ENCODE measurements around the gene PLCB4.

Gene PLCB4

DNA sequence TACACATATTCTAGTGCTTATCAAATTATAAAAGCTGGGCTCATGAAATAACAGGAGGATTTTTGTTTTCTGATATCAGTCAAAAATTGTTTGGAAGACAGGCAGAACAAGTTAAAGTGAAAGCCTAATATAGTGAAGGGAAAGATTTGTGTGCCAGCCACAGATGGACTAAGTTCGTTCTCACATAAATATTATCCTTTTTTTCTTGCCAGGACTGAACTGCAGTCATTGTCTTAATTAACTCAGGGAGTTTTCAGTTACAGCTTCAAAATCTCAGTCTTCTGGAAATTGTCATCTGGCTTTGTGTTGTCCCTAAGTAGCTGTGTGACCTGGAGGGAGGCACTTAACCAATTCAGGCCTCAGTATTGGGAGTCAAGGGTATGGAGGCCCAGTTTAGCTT lies 40.7 kb downstream of the PLCB4 start:
- no peak for FAIRE-seq

- no peak for FAIRE-seq
These were observed 41.5 kb downstream of the PLCB4 start for GRCh38 chr20:9110365-9110764.

DNA sequence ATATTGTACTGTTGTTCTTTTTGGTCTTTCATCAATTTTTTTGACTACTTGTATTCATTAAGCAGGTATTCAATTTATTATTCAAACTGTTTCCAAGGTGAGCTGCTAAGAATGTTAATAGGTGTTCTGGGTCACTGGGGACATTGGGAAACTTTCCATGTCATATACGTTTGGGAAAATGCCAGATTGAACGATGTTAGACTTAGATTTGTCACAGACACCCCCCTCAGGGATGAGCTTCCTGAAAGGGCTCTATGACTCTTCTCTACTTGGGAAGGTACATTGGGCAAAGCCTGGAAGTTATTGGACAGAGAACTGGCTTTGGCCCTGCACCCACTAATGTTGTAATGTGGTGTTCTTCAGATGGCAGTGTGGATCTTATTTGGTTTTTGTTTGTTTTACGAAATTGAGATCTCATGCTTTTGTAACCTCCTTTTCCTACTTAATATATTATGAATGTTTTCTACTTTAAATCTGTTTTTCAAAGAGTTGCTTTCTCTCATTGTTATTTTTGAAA lies 42.1 kb downstream of the PLCB4 start:
- no peak for FAIRE-seq

- no peak for FAIRE-seq
These were observed 43.9 kb downstream of the PLCB4 start for GRCh38 chr20:9112541-9113515.

DNA sequence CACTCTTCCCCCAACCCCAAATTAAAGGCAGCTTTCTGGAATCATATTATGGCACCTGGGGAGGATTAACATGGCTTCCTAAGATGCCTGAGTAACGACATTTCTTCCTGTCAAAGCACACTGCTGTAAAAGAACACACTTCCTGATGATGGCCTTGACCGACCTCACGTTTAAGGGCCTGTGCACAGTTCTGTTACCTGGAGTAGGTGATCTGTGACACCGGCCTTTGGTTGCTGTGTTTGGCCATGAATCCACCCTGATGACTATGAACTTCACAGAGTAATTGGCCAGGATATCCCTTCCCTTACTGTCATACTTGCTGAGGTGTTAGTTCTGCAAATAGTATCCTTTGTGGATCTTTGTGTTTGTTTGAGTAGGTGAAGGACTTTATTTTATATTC lies 45.8 kb downstream of the PLCB4 start:
- FAIRE-seq: no peak

DNA sequence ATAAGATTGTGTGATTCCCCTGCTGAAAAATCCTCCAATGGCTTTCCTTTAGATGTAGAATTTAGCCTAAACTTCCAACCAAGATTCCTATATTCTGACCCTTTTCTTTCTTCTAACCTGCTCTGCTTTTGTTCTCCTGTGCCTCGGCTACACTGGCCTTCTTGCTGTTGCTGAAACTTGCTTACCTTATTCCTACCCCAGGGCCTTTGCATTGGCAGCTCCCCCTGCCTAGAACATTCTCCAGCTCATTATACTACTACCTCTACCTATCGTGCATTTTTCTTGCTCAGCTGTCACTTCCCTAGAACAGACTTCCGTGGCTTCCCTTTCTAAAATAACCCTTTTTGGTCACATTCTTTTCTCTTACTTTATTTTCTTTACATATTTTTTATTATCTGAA lies 48.7 kb downstream of the PLCB4 start:
- FAIRE-seq: no peak

DNA sequence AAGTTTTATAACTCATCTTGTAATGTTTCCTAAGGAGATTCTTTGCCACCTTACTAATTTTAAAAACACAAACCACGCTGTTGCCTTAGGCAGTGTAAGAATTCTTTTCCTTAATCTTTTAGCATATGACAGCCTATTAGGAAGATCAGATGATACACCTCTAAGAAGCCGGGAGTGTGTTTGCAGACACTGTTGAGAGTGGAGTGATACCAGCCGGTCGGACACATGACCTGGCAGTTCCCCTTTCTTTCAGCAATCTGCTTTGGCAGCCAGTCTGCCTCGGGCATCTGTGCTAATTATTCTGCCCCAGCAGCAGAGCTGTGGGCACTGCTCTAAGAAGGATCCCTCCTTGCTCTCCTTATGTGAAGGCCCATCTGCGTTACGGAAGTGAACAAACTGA lies 50.9 kb downstream of the PLCB4 start:
- FAIRE-seq: no peak

GRCh38 chr20:9121211-9121610 lies 52.3 kb downstream of the PLCB4 start:
- FAIRE-seq: no peak

GRCh38 chr20:9122571-9122970 lies 53.7 kb downstream of the PLCB4 start:
- no peak for FAIRE-seq

DNA sequence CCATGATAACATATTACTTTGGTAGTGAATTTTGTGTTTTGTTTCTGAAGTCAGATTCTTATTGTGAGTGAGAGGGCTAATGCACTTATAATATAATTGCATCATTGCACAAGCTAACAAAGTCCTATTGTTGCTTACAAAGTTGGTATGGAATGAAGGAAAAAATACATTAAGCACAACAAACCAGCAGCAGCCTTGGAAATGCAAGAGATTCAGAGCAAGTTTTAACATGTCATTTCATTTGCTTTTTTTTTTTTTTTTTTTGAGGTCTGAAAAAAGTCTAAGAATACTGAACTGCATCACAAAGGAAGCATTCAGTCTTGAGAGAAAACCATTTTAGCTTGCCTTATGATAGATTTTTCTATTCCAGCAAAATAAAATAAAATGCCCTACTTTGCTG lies 57.6 kb downstream of the PLCB4 start:
- no peak for FAIRE-seq

DNA sequence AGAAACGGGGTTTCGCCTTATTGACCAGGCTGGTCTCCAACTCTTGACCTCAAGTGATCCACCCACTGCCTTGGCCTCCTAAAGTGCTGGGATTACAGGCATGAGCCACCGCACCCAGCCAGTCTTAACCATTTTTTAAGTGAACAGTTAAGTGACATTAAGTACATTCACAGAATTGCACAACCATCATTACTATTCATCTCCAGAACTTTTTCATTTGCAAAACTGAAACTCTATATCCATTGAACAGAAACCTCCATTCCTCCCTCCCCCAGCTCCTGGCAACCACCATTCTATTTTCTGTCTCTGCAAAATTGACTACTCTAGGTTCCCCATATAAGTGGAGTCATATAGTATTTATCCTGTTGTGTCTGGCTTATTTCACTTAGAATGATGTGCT lies 59.7 kb downstream of the PLCB4 start:
- no peak for FAIRE-seq

DNA sequence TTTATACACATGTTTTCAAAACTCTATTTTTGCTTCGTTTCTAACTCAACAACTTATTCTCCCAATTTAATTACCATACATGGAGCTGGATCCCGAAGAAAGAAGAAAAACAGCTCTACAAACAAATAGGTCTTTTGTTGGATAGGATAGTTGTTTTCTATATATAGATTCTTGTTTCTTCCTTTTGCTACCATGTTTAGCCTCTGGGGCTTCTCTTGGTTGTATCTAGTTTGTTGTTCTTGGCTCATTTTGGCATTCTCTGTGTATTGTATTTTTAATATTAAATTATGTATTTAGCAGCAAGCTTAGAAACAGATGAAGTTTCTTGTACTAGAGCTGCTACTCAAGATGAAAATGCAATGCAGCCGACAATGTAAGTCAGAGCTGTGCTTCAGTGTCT lies 60.9 kb downstream of the PLCB4 start:
- no peak for FAIRE-seq

GRCh38 chr20:9130521-9130920 lies 61.6 kb downstream of the PLCB4 start:
- FAIRE-seq: no peak

DNA sequence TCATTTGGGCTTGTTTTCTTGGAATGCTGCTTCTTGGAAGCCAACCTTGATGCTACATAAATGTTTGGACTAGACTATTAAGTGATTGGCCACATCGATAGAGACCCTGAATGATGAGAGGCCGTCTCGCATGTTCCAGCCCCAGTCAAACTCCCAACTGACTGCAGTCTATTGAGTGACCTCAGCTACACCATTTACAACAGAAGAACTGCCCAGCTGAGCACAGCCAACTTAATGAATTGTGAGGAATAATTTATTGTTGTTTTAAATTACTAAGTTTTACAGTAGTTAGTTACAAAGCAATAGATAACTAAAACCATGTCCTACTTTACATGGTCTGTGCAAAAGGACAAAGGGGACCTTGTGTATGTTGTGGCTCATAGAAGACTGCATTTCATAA lies 63.0 kb downstream of the PLCB4 start:
- no peak for FAIRE-seq

DNA sequence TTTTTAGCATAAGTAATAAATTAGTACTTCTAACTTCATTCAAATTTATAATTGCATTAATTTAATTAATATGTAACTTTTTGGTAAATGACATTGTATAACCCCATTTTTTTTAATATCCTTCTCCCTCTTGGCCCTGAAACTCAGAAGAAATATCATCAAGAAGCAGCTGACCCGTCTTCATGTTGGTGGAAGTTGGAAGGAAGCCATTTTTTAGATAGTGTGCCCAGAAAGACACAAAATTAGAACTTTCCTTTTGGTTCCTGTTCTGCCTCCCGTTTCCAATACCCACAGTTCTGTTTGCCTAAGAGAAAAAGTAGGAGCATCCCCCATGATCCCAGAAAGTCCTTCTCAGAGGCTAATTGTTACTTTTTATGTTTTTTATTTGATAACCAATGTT lies 65.5 kb downstream of the PLCB4 start:
- FAIRE-seq: no peak

DNA sequence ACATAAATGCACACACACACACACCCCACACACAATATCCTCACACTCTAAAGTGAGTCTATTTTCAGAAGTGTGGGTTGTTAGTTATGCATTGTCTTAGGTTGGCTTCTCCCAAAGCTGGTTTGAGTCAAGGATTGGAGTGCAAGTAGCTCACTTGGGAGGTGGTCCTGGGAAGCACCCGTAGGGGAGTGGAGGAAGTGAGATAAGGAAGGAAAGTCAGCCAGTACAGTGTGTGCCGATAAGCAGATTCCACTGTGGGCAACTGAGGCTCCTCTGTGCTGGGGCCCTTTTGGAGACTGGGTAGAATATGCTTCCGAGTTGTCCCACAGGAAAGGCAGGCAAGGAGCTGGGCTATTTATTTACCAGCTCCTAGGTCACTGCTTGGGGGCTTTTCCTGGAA lies 67.2 kb downstream of the PLCB4 start:
- FAIRE-seq: no peak

DNA sequence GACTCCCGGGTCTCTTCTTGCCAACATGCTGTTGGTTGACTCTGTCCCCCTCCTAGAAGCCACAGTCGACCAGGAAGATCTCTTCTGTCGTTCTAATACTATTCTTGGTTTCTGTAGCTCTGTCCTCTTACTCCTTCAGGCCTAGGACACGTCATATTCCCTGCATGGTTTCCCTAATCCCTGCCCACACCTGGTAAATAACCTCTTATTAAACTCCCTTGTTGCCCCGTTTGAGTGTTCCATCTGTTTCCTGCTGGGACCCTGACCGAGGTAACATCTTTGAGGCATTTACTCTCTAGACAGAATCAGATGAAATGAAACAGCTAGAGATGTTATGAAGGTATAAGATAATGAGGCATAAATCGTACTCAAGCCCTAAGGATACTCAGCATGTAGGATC lies 68.1 kb downstream of the PLCB4 start:
- no peak for FAIRE-seq

GRCh38 chr20:9139106-9139833 lies 70.4 kb downstream of the PLCB4 start:
- FAIRE-seq: no peak

- no peak for FAIRE-seq
These were observed 71.4 kb downstream of the PLCB4 start for GRCh38 chr20:9140162-9140760.

GRCh38 chr20:9141070-9141469 lies 72.2 kb downstream of the PLCB4 start:
- no peak for FAIRE-seq

GRCh38 chr20:9141921-9142320 lies 73.0 kb downstream of the PLCB4 start:
- no peak for FAIRE-seq

- FAIRE-seq: no peak
These were observed 73.9 kb downstream of the PLCB4 start for GRCh38 chr20:9142809-9143208.

DNA sequence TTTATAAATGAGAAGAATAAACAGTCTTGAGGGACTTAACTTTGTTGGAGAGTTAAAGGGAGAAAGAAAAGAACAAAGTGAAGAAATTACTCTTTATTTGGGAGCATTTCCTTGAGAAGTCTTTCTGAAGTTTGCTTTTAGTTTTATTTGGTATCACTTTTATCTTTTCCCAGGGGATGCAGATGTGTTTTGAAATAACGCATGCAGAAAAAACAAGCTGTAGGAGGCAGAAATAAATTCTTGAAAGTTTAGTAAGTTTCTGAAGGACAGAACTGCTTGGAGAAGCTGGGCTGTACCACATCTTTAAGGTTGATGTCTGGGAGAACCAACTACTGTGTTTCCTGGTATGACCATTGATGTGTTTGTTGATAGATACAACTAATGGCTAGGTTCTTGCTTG lies 75.0 kb downstream of the PLCB4 start:
- FAIRE-seq: no peak

DNA sequence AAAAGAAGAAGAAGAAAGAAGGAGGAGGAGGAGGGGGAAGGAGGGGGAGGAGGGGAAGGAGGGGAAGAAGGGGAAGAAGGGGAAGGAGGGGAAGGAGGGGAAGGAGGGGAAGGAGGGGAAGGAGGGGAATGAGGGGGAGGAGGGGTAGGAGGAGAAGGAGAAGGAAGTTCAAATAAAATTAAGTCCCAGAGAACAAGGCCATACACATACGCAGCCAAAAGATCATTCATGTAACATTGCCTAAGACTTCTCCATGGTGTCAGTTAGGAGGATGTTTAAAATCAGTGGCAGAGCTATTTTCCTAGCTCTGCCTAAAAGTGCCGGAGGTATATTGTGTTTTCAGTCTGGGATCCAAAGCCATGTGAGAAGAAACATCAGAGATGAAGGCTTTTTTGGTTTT lies 75.8 kb downstream of the PLCB4 start:
- FAIRE-seq: no peak
